ENCODE data around the gene SARDH.

Gene SARDH

DNA sequence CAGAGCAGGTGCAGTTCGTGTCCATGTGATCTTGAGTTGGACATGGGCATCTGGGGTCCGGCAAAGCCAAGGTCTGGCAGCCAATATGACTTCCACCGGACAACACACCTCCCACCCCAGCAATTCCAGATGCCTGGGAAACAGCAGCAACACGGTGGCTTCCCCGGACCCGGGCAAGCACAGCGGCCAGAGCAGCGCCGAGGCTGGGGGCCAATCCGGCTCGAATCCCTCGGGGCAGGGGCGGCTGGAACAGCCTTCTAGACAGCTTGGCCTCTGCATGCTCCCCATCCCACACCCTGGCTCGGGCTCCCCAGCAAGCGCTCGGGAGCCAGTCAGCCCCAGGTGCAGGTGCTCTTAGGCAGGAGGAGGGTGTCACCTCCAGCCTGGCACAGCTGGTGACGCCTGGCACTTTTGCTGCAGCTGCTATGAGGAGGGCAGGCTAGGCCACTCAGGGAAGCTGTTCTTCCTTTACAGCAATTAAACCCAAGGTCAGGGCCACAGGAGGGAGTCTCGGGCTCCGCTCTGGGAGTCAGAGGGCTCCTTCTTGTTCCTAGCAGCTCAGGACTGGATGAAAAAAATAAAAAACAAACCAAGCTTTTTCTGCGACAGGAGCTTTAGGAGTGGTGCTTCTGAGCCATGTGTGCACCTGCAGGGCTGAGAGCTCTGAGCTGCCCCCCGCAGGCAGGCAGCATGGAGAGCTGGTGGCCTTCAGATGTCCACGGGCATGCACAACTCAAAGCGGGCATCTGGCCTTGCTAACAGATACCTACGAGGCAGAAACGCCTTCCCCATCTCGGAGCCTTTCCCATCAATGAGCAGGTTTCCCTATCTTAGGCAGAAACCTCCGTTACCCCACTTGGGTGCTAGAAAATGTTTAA lies 73.7 kb downstream of the SARDH start:
- no peak for DNase-seq

DNA sequence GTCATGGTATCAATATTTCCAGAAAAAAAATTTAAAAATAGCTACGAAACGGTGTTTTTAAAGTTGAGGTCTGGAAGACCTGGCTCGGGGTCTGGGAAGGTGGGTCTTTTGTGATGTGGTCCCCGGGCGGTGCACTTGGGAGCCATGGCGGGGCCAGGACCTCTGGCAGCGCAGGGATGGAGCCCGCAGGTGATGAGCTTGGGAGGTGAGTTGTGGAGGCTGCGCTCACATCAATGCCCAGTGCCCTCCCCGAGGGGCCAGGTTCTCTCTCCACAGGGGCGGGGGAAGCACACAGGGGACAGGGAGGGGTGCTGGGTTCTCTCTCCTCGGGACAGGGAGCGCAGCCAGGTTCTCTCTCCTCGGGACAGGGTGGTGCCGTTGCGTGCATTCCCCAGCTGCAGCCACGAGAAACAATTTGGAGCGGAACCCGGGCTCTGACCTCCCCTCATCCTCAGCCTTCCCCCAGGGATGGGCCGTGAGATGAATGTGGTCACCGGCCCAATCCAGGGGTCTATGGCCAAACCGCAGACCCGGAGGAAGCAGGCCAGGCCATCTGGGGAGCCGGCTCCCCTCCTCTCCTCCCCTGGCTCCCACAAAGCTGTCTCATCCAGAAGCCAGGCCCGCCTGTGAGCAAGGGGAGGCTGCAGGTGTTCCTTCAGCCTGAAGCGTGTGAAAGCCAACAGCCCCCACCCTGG lies 76.2 kb downstream of the SARDH start:
- no peak for DNase-seq

DNA sequence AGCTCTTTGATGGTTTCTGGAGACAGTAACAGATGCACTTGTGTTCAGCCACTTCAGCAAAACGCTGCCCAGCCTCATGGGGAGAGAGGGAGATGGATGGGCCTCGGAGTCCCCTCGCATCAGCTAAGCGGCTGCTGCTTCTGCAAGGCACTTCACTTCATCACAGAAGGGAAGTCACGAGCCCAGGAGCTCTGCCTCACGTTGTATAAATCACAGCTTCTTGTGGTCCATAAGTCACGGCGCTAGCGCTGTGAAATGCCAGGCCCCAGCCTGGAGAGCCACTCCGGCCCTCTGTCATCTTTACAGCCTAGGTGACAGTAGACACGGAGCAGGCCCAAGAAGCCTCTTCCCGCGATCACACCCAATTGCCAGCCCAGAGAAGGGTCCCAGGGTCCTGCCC lies 78.6 kb downstream of the SARDH start:
- DNase-seq, result no peak

DNA sequence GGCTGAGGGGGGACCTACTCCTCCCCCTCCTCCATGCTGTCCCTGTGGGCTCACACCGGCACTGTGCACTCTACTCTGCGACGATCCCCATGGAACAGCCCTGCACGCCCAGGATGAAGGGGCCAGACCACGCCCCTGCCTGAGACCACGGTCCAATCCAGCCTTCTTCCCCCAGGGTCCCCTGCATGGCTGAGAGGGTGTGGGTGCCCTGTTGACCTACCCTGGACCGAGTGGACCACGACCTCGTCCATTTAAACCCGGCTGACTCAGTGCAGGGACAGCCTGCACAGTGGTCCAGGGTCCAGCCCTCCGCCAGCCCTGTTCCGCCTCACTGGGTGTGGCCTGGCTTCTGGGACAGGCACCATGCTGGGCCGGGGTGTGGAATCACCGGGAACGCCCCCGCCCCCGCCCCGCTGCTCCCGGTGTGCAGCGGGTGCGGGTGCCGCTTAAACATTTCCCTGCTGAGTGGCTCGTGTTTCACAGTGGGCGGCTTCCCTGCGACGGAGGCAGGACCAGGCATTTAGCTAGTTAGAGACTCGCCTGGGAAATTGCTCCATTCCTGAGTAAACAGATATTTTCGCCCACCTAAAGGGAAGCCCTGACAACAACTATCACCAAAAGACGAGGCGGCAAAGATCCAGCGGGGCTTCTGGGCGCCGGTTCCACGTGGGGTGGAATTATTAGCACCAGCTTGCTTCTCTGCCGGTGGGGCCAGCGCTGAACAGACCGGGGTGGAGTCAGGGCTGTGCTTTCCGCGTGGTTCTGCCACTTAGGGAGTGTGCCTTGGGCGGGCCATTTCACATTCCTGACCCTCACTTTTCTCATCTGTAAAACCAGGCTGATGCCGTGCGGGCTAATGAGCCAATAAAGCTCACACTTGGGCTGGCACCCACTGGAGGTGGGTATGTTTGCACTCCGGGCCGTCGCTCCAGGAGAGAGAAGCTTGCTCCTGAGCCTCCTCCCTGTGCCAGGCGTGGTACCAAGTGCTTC lies 79.4 kb downstream of the SARDH start:
- no peak for DNase-seq

DNA sequence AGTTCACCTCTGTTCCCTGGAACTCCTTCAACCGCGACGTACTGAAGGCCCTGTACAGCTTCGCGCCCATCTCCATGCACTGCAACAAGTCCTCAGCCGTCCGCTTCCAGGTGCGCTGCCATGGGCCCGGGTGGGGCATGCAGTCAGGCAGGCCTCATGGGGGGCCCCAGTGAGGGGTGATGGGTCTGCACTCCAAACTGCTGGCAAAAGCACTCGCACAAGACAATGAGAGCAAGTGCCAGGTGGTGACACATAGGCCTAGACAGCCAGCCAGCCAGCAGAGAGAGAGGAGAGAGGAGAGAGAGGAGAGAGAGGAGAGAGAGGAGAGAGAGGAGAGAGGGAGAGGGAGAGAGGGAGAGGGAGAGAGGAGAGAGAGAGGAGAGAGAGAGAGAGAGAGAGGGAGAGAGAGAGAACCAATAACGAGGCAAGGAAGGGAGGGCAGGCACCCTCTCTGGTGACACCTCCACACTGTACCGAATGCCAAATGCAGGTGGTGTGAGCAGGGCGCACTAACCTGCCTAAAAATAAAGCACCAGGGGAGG lies 81.0 kb downstream of the SARDH start:
- no peak for DNase-seq

DNA sequence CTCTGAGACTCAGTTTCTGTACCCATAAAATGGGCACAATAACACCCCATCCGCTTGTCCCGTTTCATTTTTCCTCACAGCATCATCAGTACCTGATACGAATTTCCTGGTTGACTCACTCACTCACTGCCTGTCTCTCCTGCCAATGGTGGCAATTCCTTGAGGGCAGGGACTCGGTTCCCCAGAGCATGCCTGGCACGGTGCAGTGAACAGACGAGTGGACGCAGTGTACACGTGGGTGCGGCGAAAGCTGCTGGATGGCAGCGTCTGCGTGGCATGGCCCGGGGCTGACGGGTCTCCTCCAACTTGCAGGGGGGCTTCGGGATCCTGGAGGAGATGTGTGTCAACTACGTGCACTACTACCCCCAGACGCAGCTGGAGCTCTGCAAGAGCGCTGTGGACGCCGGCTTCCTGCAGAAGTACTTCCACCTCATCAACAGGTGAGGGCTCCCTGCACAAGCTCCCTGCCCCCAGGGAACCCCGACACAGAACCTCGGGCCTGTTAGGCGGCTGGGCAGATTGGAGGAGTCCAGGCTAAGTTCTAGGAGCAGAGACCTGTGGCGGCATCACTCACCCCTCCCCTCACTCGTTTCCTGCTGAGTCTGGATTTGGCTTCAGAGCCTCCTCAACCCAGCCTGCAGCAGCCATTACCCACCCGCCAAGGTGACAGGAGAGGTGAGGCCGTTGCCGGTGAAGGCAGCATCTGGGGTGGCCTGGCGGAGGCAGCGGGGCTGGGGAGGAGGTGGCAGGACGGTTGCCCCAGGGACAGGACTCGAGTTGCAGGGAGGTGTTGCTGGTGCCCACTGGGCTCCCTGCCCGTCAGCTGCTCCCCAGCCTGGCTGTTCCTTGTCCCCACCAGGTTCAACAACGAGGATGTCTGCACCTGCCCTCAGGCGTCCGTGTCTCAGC lies 81.7 kb downstream of the SARDH start:
- DNase-seq, result no peak

DNA sequence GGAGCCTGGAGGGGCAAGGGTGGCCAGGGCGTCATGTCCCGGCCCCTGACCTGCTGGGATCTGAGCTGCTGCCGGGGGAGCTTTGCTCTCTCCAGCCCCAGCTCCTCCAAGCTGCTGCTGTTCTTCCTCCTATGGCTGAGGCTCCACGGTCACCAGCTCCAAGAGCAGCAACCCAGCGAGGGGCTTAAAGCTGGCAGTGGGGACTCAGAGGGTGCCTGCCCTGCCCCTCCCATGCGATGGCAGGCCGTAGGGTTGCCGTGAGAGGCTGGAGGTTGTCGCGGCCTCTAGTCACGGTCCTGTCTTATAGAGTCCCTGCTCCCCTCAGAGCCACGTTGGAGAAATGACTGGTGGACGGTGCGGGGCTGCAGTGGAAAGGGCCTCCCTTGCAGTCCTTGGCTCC lies 82.5 kb downstream of the SARDH start:
- DNase-seq, result no peak

DNA sequence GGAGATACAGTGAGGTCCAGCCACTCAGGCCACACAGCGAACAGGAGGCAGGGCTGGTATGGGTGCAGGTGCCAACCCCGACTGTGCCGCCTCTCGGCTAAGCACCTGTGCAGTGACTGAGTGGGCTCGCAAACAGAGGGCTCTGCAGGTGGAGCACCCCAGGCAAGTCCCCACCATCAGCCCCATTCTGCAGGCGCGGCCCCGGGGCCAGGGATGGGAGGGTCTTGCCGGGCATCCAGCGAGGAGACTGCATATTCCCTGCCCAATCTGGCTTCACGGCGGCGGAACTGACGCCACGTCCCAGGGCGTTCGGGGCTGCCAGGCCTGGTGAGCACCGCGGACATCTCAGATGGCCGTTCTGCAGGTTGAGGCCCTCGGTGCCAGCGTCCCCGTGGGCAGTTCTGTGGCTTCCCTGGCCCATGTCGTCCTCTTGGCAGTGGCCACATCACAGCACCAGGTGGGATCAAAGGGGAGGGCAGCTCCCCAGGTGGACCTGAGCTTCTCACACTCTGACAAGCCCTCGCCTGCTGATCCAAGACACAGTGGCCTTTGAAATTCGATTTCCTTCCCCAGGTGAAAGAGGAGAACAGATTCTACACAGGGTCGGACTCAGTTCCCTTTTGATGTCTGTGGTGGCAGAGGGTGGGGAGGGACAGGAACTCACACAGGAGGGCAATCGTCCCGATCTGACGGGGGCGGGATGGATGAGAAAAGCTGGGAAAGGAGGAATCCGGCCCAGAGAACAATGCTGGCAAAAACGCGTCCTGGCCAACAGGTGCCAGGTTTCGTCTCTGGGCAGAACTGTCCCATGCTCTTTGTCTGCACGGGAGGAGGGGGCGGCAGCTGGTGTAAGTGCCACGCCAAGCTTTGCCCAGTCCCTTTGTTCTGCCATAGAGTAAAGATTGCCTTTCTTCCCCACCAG lies 83.2 kb downstream of the SARDH start:
- no peak for DNase-seq

DNA sequence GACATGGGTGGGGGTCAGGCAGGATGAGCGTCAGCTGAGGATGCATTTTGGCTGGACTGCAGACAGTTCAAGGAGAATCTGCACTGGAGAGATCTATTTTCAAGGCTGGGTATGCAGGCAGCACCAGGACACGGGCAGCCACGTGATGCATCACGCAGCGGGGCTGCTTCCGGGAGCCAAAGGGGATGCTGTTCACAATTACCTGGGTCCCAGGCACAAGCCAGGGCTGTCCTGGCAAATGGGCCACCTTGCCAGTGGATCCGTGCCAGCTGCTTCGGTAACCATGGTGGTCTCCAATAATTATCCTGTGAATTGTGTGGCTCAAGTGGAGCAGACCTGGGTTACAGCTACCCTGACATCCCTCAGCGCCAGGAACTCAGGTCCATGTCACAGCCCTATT lies 84.5 kb downstream of the SARDH start:
- DNase-seq, result no peak

DNA sequence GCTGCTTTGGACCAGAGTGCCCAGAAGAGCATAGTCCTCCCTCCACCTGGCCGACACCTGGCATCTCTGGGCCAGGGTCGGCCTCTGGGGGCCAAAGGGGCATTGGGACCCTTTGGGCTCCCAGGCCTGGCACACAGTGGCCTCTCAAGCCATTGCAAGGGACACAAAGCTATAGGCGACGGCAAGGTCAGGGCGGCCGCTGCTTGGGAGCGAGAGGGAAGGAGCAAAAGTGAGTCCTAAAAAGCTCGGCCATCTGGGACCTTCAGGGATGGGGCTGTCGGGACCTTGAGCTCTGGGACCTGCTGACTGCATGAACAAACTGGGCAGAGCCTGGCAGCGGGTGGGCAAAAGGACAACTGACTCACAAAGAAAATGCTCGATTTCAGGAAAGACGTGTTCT lies 88.1 kb downstream of the SARDH start:
- no peak for DNase-seq

DNA sequence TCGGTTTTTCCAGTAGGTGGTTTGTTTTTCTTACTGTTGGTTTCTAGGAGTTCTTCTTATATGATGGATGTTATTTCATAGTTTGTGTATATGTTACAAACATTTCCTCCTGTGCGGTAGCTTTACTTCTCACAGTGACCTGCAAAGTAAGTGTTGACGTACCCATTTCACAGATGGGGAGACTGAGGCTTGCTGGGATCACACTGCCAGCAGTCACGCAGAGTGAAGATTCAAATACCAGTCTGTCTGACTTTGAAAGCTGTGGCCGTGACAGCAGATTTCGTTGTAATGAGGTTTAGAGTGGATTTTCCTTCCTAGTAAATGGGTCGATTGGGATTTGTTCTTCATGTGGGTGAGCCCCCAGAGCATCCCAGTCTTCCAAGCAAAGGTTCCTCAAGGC lies 89.0 kb downstream of the SARDH start:
- DNase-seq, result no peak

DNA sequence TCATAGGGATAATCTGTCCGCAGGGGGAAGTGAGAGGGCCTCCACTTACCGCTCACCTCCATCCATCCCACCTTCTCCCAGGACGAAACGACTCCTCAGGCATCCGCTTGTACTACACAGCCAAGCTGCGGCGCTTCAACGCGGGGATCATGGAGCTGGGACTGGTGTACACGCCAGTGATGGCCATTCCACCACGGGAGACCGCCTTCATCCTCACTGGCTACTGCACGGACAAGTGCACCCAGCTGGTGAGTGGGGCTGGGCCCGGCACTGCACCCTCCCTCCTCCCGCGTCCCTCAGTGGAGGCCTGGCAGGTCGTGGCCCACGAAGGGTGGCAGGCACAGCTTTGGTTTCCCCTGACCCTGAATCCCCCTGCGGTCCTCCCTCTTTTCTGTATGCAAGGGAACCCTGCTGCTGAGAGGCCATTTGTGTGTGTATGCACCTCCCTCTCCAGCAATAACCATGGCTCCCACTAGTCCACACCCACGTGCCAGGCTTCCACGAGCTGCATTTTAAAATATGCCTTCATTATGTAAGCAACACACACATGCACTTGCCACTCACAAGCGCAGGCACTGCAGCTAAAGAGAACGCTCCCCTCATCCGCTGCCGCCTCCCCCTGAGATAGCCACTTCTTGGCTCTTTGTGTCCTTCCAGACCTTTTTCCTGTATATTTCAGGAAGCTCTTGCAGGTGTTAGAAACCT lies 90.2 kb downstream of the SARDH start:
- DNase-seq, result no peak

DNA sequence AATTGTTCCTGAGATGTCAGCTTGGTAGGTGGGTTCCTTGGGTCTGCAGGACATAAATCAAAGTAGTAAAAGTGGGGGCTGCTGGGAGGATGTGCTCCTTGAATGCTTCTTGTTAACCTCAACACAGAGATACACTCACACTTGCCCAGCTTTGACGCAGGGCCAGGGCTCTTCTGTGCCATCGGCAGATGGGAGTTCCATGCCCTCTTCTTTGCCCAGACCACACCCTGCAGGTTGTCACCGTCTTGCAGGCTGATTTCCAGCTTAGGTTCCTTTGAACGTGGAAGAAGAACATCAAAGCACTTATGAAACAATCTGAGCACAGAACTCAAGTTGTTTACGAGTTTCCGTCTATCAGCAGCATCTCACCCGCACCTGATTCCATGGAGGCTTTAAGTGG lies 91.0 kb downstream of the SARDH start:
- no peak for DNase-seq

DNA sequence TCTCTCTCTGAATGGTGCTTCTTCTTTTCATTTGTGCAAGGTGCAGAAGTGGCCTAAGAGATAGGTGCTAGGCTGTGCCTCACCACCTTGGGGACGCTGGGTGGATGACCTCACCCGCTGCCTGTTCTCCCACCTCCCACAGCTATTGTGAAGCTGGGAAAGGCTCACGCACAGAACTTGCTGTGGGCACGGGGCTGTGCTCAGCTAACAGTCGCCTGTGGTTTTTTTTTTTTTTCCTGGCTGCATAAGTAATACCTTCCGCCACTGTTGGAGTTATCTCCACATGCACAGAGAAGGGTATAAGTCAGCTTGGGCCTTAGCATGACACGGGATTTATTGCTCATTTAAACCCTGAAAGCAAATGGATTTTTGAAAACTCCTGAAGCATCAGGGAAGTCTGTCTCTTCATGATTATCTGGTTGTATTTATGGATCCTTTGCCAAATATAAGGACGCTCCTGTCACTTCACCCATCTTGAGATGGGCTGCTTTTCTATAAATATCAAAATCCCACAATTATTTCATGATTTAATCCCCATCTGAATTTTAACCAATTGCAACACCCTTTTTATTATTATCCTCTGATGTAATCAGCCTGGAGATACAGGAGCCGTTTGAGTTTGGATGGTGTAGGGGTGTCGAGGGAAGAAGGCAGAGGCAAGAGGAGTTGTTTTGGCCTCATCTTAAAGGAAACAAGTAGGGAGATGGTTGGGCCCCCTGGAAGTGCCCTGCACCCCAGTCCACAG lies 93.0 kb downstream of the SARDH start:
- no peak for DNase-seq

DNA sequence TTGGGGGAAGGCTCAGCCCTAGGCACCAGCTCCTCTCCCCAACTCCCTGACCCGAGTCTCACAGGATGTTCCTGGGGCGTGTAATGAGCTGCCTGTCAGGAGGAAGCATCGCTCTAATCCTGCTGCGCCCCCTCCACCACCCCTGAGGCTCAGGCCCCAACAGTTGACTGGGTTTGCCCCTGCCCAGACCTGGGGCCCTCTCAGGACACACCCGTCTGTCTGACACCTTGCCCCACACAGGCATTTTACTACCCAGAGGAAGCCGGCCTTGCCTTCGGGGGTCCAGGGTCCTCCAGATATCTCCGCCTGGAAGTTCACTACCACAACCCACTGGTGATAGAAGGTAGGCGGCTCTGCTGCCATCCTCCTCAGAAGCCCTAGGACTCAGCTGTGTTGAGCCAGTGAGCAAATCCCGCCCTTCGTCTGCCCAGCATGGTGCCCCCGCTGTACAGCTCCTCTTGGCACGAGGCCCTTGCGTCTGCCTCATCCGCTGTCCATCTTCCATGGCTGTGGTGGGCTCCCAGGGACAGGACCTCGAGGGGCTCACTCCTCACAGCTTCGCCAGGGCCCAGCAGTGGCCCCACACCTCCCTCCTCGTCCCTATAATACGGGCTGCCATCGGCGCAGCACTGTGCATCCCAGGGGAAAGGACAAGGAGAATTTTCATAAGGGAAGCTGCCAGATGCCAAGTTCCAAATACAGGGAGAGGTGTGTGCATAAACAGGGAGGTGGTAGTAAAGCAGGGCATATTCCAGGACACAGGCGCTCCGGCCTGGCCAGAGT lies 94.0 kb downstream of the SARDH start:
- no peak for DNase-seq

DNA sequence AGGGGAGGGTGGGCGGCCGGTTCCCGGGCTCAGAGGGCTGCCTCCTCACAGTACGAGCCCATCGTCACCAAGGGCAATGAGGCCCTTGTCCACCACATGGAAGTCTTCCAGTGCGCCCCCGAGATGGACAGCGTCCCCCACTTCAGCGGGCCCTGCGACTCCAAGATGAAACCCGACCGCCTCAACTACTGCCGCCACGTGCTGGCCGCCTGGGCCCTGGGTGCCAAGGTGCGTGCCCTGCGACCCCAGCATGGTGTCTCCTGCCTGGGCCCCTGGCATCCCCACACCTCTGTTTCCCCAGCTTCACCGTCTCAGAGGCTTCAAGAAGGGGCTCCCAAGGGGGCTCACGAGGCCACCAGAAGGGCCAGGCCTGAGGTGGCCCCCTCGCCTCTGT lies 94.8 kb downstream of the SARDH start:
- DNase-seq, result no peak

DNA sequence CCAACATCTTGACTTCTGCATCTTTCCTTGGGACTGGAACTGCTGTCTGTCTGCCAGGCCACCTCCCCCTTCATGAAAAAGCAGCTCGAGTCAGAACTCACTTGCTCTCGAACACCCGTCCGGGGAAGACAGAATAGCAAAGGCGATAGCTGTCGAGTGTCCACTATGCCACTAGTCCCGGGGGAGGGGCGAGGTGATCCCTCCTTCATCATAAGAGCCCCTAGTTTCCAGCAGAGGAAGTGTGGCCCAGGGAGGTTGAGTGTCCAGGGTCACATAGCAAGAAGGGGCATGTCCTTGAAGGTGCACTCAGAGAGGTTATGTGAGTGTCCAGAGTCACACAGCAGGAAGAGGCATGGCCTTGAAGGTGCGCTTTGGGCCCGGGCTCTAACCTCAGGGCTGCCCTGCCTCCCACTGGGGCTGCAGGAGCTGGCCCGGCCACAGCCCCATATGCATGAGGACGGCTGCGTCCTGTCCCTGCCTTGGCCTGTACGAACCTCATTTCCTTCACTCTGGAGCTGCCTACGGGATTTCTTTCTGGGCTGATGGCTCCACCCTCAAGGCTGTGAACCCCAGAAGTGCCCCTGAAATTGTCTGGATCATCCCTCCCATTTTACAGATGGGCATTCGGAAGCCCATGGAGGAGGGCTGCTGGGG lies 95.3 kb downstream of the SARDH start:
- no peak for DNase-seq

Measured in NCI-H2081 treated with DMSO at 0.1 percent for 48 hours (cell line).